Measurements from ENCODE around the gene HFE. TPM values are rescaled to one million over a fixed set of nuclear protein-coding genes. Genes with fewer than 3 reads are reported as not detected.

HFE gene
- total and polyA plus RNA-seq, 2 of the 13 experiments (the other 11 are each of a cell fraction or from before 2014, with no cell fraction given): 3.7 to 6.3 TPM

- TF ChIP-seq MTERF4 (CRISPR knock-in tag; IDR thresholded peaks at IDR 0.05) (no peak), PCBP1 (IDR thresholded peaks at IDR 0.05; ENCODE audit: borderline replicate concordance, low read depth, low read length) (no peak), ATF3 (CRISPR knock-in tag; IDR thresholded peaks at IDR 0.05) (0 out of 2 replicates have a peak, but pooled peaks have one; percentile 15), ZNF746 (CRISPR knock-in tag; IDR thresholded peaks at IDR 0.05) (no peak), ZNF234 (CRISPR knock-in tag; conservative IDR thresholded peaks at IDR 0.05) (no peak), ZBTB34 (CRISPR knock-in tag; IDR thresholded peaks at IDR 0.05) (no peak), HOXD1 (CRISPR knock-in tag; IDR thresholded peaks at IDR 0.05) (no peak), PHF8 (CRISPR knock-in tag; IDR thresholded peaks at IDR 0.05) (peak; percentile 62; the same call in 1 of the 2 replicates), ZNF460 (CRISPR knock-in tag; IDR thresholded peaks at IDR 0.05; ENCODE audit: borderline replicate concordance) (no peak; the same call in 1 of the 2 replicates), ZNF660 (CRISPR knock-in tag; IDR thresholded peaks at IDR 0.05; ENCODE audit: borderline replicate concordance, low read depth) (no peak), HMGXB3 (CRISPR knock-in tag; IDR thresholded peaks at IDR 0.05; ENCODE audit: borderline replicate concordance) (peak; percentile 97), KMT2A (CRISPR knock-in tag; IDR thresholded peaks at IDR 0.05) (no peak), CBX2 (IDR thresholded peaks at IDR 0.05; ENCODE audit: low read depth, low read length) (no peak), CBX2 (CRISPR knock-in tag; IDR thresholded peaks at IDR 0.05; ENCODE audit: low read depth) (no peak), ZNF468 (CRISPR knock-in tag; IDR thresholded peaks at IDR 0.05) (no peak), PHF21A (CRISPR knock-in tag; IDR thresholded peaks at IDR 0.05) (peak; percentile 8; the same call in 1 of the 2 replicates)
- TF ChIP-seq, protein P1, sequence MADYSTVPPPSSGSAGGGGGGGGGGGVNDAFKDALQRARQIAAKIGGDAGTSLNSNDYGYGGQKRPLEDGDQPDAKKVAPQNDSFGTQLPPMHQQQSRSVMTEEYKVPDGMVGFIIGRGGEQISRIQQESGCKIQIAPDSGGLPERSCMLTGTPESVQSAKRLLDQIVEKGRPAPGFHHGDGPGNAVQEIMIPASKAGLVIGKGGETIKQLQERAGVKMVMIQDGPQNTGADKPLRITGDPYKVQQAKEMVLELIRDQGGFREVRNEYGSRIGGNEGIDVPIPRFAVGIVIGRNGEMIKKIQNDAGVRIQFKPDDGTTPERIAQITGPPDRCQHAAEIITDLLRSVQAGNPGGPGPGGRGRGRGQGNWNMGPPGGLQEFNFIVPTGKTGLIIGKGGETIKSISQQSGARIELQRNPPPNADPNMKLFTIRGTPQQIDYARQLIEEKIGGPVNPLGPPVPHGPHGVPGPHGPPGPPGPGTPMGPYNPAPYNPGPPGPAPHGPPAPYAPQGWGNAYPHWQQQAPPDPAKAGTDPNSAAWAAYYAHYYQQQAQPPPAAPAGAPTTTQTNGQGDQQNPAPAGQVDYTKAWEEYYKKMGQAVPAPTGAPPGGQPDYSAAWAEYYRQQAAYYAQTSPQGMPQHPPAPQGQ (CRISPR knock-in tag; IDR thresholded peaks at IDR 0.05; ENCODE audit: borderline replicate concordance): no peak
- TF ChIP-seq, protein P2, sequence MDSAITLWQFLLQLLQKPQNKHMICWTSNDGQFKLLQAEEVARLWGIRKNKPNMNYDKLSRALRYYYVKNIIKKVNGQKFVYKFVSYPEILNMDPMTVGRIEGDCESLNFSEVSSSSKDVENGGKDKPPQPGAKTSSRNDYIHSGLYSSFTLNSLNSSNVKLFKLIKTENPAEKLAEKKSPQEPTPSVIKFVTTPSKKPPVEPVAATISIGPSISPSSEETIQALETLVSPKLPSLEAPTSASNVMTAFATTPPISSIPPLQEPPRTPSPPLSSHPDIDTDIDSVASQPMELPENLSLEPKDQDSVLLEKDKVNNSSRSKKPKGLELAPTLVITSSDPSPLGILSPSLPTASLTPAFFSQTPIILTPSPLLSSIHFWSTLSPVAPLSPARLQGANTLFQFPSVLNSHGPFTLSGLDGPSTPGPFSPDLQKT (CRISPR knock-in tag; IDR thresholded peaks at IDR 0.05; ENCODE audit: borderline replicate concordance): no peak
Observed at GRCh38 chr6:26043384-26044139, 43.7 kb upstream of the HFE start (continued).
